Measurements from ENCODE around the gene SLC4A2.

DNA sequence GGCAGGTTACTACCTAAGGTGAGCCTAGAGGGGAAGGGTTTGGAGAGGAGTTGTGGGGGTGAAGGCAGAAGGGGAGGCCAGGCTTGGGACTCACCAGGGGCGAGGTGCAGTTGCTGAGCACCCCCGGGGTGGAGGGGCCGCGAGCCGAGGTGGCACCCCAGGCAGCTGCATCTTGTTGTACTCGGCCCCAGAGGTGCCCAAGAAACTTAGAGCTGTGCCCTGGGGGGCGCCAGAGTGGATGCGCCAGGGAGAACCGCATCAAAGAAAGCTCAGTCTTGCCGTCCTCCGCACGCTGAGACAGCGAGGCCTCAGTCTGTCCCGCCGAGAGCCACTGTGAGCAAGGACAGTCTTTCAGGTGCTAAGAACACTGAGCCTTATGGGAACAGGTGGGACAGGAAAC, 42.4 kb upstream of the SLC4A2 start:
- TF ChIP-seq POLR2A (IDR thresholded peaks at IDR 0.05; ENCODE audit: low read depth, low read length) (no peak), POLR2AphosphoS5 (IDR thresholded peaks at IDR 0.05; ENCODE audit: low read depth, low read length) (no peak), TAF1 (IDR thresholded peaks at IDR 0.05; ENCODE audit: low read depth, low read length) (no peak), SPI1 (IDR thresholded peaks at IDR 0.05; ENCODE audit: low read depth, low read length) (no peak), POU2F2 (IDR thresholded peaks at IDR 0.05; ENCODE audit: low read depth, low read length) (no peak)
